ENCODE data around the gene UNC5C. TPM values are rescaled to one million over a fixed set of nuclear protein-coding genes. Genes with fewer than 3 reads are reported as not detected.

UNC5C gene
- total RNA-seq, 1 donor from 2014 or later = 43.8 TPM

- no peak for DNase-seq (ENCODE audit: low spot score, unreplicated experiment)
- Mint-ChIP-seq H3K4me1 (ENCODE audit: low read depth) (peaks cover 14% of the 10 kb centered on the region), H3K4me3 (ENCODE audit: low read depth) (no peak overlapping the region), H3K36me3 (ENCODE audit: insufficient read depth) (peaks cover 6% of the 10 kb centered on the region), H3K27me3 (no peaks in the 10 kb centered on the region), H3K9me3 (ENCODE audit: low read depth) (peaks cover 3% of the 10 kb centered on the region), H3K27ac (no peak overlapping the region)
- TF ChIP-seq, protein P1, sequence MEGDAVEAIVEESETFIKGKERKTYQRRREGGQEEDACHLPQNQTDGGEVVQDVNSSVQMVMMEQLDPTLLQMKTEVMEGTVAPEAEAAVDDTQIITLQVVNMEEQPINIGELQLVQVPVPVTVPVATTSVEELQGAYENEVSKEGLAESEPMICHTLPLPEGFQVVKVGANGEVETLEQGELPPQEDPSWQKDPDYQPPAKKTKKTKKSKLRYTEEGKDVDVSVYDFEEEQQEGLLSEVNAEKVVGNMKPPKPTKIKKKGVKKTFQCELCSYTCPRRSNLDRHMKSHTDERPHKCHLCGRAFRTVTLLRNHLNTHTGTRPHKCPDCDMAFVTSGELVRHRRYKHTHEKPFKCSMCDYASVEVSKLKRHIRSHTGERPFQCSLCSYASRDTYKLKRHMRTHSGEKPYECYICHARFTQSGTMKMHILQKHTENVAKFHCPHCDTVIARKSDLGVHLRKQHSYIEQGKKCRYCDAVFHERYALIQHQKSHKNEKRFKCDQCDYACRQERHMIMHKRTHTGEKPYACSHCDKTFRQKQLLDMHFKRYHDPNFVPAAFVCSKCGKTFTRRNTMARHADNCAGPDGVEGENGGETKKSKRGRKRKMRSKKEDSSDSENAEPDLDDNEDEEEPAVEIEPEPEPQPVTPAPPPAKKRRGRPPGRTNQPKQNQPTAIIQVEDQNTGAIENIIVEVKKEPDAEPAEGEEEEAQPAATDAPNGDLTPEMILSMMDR (IDR thresholded peaks at IDR 0.05; ENCODE audit: unreplicated experiment) = no peak
Observed at GRCh38 chr4:95529946-95530345, 18.8 kb downstream of the UNC5C start.

DNA sequence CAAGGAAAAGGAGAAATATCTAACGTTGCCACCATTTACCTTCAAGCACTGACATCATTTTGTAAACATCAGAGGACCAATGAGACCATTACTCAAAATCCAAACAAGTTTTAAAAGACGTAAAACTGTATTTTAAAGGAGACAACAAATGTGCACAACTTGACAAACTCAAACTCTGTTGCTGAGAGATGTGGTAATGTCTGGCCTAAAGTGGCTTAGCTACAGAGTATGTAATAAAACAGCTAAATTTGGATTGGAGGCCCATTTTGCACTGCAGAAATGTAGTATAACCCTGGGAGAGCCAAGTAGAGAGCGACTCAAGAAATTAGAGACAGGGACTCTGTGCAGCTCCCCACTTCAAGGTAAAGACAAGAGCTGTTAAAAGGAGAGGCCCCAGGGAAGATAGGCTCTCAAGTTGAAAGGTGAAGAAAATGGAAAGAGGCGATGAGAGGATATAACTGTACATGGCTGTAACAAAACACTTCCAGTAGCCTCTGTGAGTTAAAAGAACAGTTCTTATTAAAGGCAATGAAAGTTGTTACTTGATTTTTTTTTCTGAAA, 20.3 kb downstream of the UNC5C start:
- no peak overlapping the region for H3K27ac Mint-ChIP-seq
- H3K9me3 Mint-ChIP-seq (ENCODE audit: low read depth) = peaks cover 3% of the 10 kb centered on the region
- TF ChIP-seq, protein P1 (IDR thresholded peaks at IDR 0.05; ENCODE audit: unreplicated experiment) = no peak
- H3K36me3 Mint-ChIP-seq (ENCODE audit: insufficient read depth) = peaks cover 3% of the 10 kb centered on the region
- no peaks in the 10 kb centered on the region for H3K27me3 Mint-ChIP-seq
- DNase-seq (ENCODE audit: low spot score, unreplicated experiment) = no peak
- peaks cover 19% of the 10 kb centered on the region for H3K4me1 Mint-ChIP-seq (ENCODE audit: low read depth)
- no peak overlapping the region for H3K4me3 Mint-ChIP-seq (ENCODE audit: low read depth)

DNA sequence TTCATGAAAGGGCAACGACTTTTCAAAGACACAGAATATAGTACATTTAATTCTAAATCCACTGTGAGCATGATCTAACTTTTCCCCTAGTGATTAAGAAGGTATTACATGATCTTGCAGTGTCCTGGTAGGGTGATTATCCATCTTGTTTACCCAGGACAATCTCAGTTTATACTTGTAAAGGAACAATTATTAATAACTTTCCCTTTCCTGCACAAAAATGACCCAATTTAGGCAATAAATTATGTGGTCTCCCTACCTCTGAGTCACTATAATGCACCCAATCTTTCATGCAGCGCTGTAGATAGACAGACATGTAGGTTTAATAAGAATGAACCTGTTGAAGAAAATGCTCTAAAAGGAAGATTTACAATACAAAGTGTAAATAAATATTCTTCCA, 22.7 kb downstream of the UNC5C start:
- Mint-ChIP-seq H3K27ac (no peak overlapping the region), H3K9me3 (ENCODE audit: low read depth) (no peaks in the 10 kb centered on the region), H3K36me3 (ENCODE audit: insufficient read depth) (peaks cover 4% of the 10 kb centered on the region), H3K4me1 (ENCODE audit: low read depth) (peaks cover 12% of the 10 kb centered on the region), H3K27me3 (no peaks in the 10 kb centered on the region), H3K4me3 (ENCODE audit: low read depth) (no peak overlapping the region)
- DNase-seq (ENCODE audit: low spot score, unreplicated experiment) = no peak
- TF ChIP-seq, protein P1 (IDR thresholded peaks at IDR 0.05; ENCODE audit: unreplicated experiment) = no peak

- peaks cover 11% of the 10 kb centered on the region for H3K4me1 Mint-ChIP-seq (ENCODE audit: low read depth)
- DNase-seq (ENCODE audit: low spot score, unreplicated experiment) = no peak
- TF ChIP-seq, protein P1 (IDR thresholded peaks at IDR 0.05; ENCODE audit: unreplicated experiment) = no peak
- H3K27me3 Mint-ChIP-seq = no peaks in the 10 kb centered on the region
- peaks cover 2% of the 10 kb centered on the region for H3K9me3 Mint-ChIP-seq (ENCODE audit: low read depth)
- H3K4me3 Mint-ChIP-seq (ENCODE audit: low read depth) = no peak overlapping the region
- no peak overlapping the region for H3K27ac Mint-ChIP-seq
- peaks cover 6% of the 10 kb centered on the region for H3K36me3 Mint-ChIP-seq (ENCODE audit: insufficient read depth)
Observed at GRCh38 chr4:95524729-95525128, 24.0 kb downstream of the UNC5C start.

DNA sequence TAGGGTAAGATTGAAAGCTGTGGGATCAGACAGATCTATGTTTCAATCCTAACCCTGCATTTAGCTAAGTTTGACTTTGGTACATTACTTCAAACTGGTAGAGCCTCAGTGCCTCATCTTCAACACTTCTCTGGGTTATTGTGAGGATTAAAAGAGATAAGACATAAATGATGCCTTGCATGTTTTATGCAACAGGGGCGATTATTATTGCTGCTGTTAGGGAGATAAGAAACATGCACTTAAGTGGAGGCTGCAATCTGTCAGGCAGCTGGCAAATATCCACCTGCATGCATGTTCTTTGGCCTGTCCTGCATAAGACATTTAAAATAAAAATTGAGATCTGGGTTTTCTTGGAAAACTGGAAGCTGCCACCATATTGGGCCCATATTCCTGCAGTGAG, 24.6 kb downstream of the UNC5C start:
- H3K27me3 Mint-ChIP-seq = no peaks in the 10 kb centered on the region
- TF ChIP-seq, protein P1 (IDR thresholded peaks at IDR 0.05; ENCODE audit: unreplicated experiment) = no peak
- peaks cover 14% of the 10 kb centered on the region for H3K4me1 Mint-ChIP-seq (ENCODE audit: low read depth)

More for the DNA sequence above, 24.6 kb downstream of the UNC5C start:
- no peak overlapping the region for H3K4me3 Mint-ChIP-seq (ENCODE audit: low read depth)
- peaks cover 9% of the 10 kb centered on the region for H3K36me3 Mint-ChIP-seq (ENCODE audit: insufficient read depth)
- peaks cover 2% of the 10 kb centered on the region for H3K9me3 Mint-ChIP-seq (ENCODE audit: low read depth)
- H3K27ac Mint-ChIP-seq = peak overlapping the region; percentile 53
- DNase-seq (ENCODE audit: low spot score, unreplicated experiment) = no peak

Measured in progenitor cell of endocrine pancreas (in vitro differentiated cells).